HepG2 (cell line): ENCODE measurements around the gene GRB2. TPM values are rescaled to one million over a fixed set of nuclear protein-coding genes. Genes with fewer than 3 reads are reported as not detected.

Experiments
- EZH2 ChIP-seq: conservative IDR thresholded peaks from 2 replicates; pipeline ENCODE4 v1.6.1; 2012; ENCODE audit warnings: mild to moderate bottlenecking, low read depth, low read length, moderate library complexity
- GFI1 ChIP-seq: sonication (generic); formaldehyde crosslinking; IDR thresholded peaks from 2 replicates; pipeline ENCODE4 v1.5.0; 2020; ENCODE audit warnings: missing genetic modification reagents, mild to moderate bottlenecking, borderline replicate concordance
- SNAI1 ChIP-seq: sonication (generic); formaldehyde crosslinking; IDR thresholded peaks from 2 replicates; pipeline ENCODE4 v1.5.0; 2020; ENCODE audit warnings: mild to moderate bottlenecking, missing genetic modification reagents, borderline replicate concordance
- SNRNP70 ChIP-seq: fragments of 200-400 bp; formaldehyde crosslinking; IDR thresholded peaks from 2 replicates; pipeline ENCODE4 v1.6.1; 2017; ENCODE audit warnings: mild to moderate bottlenecking, low read depth, low read length, moderate library complexity
- ZBTB2 ChIP-seq: sonication (generic); formaldehyde crosslinking; IDR thresholded peaks from 2 replicates; pipeline ENCODE4 v1.8.0; 2022; ENCODE audit warnings: low read depth, missing genetic modification reagents
- ZBTB37 ChIP-seq: sonication (generic); formaldehyde crosslinking; IDR thresholded peaks from 2 replicates; pipeline ENCODE4 v1.4.0; 2020; ENCODE audit warnings: mild to moderate bottlenecking, missing genetic modification reagents
- ZKSCAN8 ChIP-seq: IDR thresholded peaks from 2 replicates; pipeline ENCODE4 v1.6.1; 2016; ENCODE audit warnings: borderline replicate concordance, missing genetic modification reagents, missing compliant biosample characterization
- ZNF142 ChIP-seq: sonication (generic); formaldehyde crosslinking; IDR thresholded peaks from 2 replicates; pipeline ENCODE4 v1.4.0; 2020; ENCODE audit warnings: missing genetic modification reagents
- ZNF280B ChIP-seq: sonication (generic); formaldehyde crosslinking; IDR thresholded peaks from 2 replicates; pipeline ENCODE4 v1.5.0; 2020; ENCODE audit warnings: missing genetic modification reagents, mild to moderate bottlenecking, borderline replicate concordance
- ZNF329 ChIP-seq: sonication (generic); formaldehyde crosslinking; IDR thresholded peaks from 2 replicates; pipeline ENCODE4 v1.9.0; 2021; ENCODE audit warnings: low read depth, mild to moderate bottlenecking, missing genetic modification reagents
- ZNF790 ChIP-seq: sonication (generic); formaldehyde crosslinking; IDR thresholded peaks from 2 replicates; pipeline ENCODE4 v1.8.0; 2022; ENCODE audit warnings: missing genetic modification reagents, mild to moderate bottlenecking, borderline replicate concordance
- ZNF878 ChIP-seq: sonication (generic); formaldehyde crosslinking; IDR thresholded peaks from 2 replicates; pipeline ENCODE4 v1.8.1; 2023; ENCODE audit warnings: mild to moderate bottlenecking, missing genetic modification reagents, moderate library complexity
- ZSCAN21 ChIP-seq: sonication (generic); formaldehyde crosslinking; IDR thresholded peaks from 2 replicates; pipeline ENCODE4 v1.8.0; 2022; ENCODE audit warnings: mild to moderate bottlenecking, missing genetic modification reagents, moderate library complexity, borderline replicate concordance
- polyA plus RNA-seq, 8 experiments: library from polyadenylated mRNA; depleted of rRNA in 3 of 8; stranded (reverse) in 7 of 8; unstranded in 1 of 8; fragments of >200 nt; fragmentation: Illumina TruSeq in 4 of 8; extraction: Trizol in 4 of 8; gene quantifications; 2 replicates each; pipeline versions ENCODE4 v1.2.1 to v1.2.3, GENCODE V29; 2011 to 2016; ENCODE audit warnings: low read depth in 4 of 8, missing spikeins in 1 of 8, mixed read lengths in 1 of 8; ENCODE audit not compliant: insufficient read depth in 1 of 8
- total RNA-seq, 5 experiments: library from RNA; depleted of rRNA; stranded (reverse); fragments of >200 nt; fragmentation: Illumina TruSeq; extraction: Trizol; gene quantifications; 2 replicates each; pipeline ENCODE4 v1.2.3, GENCODE V29; 2016; ENCODE audit warnings: low read depth in 1 of 5
- TF ChIP-seq, protein P1 (sequence below): sonication (generic); formaldehyde crosslinking; IDR thresholded peaks from 2 replicates; pipeline ENCODE4 v1.4.0; 2020; ENCODE audit warnings: missing genetic modification reagents
- TF ChIP-seq, protein P2 (sequence below): sonication (generic); formaldehyde crosslinking; IDR thresholded peaks from 2 replicates; pipeline ENCODE4 v1.8.0; 2022; ENCODE audit warnings: mild to moderate bottlenecking, missing genetic modification reagents

The GRB2 gene
- total and polyA plus RNA-seq, 2 of the 13 experiments (the other 11 are each of a cell fraction or from before 2014, with no cell fraction given), result 84.6 to 92.3 TPM

DNA sequence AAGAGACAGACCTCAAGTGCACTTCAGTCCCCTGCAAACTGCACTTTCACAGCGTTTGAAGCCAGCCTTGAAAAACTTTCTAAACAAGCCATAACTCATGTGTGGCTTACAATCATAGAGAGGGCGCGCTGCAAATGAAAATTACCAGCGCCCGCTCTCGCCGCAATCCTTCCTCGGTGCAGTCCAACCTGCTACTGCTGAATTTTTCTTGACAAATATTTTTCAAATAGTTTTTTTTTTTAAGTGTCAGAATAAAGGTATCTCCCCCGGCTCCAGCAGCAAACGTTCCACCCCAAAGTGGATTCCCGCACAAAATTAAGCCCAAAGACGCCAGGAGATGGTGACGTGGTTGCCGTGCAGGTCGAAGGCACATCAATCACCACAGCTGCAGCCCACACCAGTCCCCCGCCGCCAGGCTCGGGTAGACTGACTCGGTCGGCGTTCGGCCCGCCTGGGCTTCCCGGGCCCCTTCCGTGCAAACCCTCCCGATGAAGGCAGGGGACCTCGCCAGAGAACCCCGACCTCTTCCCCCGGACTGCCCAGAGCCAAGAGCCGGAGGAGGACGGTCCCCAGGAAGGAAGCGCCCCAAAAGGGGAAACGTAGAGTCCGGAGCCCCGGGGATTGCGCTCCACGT lies 630 bp downstream of the GRB2 start (continued):
- TF ChIP-seq ZNF280B (CRISPR knock-in tag) (no peak), ZNF878 (0 out of 2 replicates have a peak, but pooled peaks have one; percentile 30), SNAI1 (CRISPR knock-in tag) (no peak), ZBTB37 (CRISPR knock-in tag) (peak; percentile 63; the same call in 1 of the 2 replicates), ZNF329 (CRISPR knock-in tag) (no peak), SNRNP70 (no peak), ZBTB2 (CRISPR knock-in tag) (no peak), ZSCAN21 (CRISPR knock-in tag) (no peak), ZNF790 (CRISPR knock-in tag) (no peak; the same call in 1 of the 2 replicates), EZH2 (no peak), ZKSCAN8 (CRISPR knock-in tag) (no peak), GFI1 (CRISPR knock-in tag) (no peak), ZNF142 (CRISPR knock-in tag) (peak; percentile 58; the same call in 1 of the 2 replicates)
- TF ChIP-seq, protein P1, sequence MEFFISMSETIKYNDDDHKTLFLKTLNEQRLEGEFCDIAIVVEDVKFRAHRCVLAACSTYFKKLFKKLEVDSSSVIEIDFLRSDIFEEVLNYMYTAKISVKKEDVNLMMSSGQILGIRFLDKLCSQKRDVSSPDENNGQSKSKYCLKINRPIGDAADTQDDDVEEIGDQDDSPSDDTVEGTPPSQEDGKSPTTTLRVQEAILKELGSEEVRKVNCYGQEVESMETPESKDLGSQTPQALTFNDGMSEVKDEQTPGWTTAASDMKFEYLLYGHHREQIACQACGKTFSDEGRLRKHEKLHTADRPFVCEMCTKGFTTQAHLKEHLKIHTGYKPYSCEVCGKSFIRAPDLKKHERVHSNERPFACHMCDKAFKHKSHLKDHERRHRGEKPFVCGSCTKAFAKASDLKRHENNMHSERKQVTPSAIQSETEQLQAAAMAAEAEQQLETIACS (CRISPR knock-in tag), result no peak
- TF ChIP-seq, protein P2, sequence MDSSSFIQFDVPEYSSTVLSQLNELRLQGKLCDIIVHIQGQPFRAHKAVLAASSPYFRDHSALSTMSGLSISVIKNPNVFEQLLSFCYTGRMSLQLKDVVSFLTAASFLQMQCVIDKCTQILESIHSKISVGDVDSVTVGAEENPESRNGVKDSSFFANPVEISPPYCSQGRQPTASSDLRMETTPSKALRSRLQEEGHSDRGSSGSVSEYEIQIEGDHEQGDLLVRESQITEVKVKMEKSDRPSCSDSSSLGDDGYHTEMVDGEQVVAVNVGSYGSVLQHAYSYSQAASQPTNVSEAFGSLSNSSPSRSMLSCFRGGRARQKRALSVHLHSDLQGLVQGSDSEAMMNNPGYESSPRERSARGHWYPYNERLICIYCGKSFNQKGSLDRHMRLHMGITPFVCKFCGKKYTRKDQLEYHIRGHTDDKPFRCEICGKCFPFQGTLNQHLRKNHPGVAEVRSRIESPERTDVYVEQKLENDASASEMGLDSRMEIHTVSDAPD (CRISPR knock-in tag), result no peak
